ENCODE data around the gene STAG3. TPM values are rescaled to one million over a fixed set of nuclear protein-coding genes. Genes with fewer than 3 reads are reported as not detected.

The STAG3 gene
- total and polyA plus RNA-seq, 5 donors, result 0.41 to 1.1 (median 0.78) TPM; not detected in 1

DNA sequence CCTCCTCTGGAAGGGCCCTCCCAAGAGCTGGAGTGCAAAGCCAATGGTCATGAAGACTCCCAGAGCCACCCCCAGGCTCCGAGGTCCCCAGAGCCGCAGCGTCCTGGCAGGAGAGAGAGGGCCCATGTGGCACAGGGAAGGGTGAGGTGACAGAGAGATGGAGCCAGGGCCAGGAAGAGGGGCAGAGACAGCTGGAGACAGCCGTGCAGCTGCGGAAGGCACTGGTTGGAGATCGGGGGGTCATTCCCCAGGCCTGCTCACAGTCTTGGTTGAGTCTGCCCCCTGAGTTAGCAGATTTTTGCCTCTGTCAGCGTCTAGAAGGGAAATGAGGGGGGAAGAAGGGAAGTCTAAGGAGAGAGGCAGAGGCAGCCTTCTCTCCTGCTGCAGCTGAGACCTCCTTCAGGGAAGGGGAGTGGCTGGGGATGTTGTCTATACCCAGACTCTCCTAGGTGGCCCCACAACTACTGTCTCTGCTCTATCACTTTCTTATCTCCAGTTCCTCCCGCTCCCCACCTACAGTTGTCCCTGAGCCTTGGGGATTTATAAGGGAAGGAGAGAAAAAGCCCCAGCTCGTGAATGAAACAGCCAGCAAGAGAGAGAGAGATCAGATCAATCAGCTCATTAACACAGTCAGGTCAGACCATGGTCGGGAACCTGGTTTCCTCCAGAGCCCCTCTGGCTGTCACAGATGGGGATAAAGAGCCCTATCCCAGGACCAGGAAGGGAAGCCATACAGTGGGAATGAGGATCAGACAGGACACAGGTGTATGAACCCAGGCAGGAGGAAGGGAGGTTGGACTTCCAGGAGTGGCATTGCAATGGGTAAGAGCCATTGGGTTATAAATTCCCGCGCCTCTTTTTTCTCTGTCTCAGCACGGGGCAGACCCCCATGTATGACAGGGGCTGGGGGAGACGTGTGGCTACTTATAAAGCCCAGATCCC, 10.5 kb upstream of the STAG3 start:
- no peak for ATAC-seq
- 38% methylated on average over 14 of the region's 14 CpGs for WGBS

DNA sequence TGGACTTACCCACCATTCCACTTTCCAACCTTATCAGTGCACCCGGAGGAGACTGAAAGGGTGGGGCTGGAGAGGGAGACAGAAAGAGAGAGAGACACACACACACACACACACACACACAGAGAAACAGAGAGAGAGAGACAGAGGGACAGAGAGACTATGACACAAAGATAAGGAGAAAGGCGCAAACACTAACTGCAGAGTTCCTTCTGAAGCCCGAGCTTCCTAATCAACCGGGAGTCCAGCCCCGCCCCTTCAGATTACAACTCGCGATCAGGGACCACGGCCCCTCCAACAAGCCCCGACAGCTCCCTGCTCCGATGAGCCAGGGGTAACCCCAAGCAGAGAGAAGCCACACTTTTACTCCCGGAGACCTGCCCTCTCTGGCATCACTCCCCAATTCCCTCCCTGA, 9.8 kb upstream of the STAG3 start:
- ATAC-seq, result peak; percentile 44 to 60
- Histone ChIP-seq H3K27me3 (ENCODE audit: control insufficient read depth, insufficient read depth) (no peaks in the 10 kb centered on the region), H3K27ac (ENCODE audit: low read length) (peak overlapping the region; percentile 56), H3K9me3 (ENCODE audit: control insufficient read depth, low read length) (no peaks in the 10 kb centered on the region), H3K4me1 (ENCODE audit: control insufficient read depth, insufficient read depth, low read length) (peaks cover 3% of the 10 kb centered on the region), H3K4me3 (ENCODE audit: low read length) (peak overlapping the region; percentile 61)
- WGBS, result under 1% methylated on average over 11 of the region's 11 CpGs
- intact Hi-C loops (cut with DNase I), result no loop called here
- DNase-seq, result no peak

More for the DNA sequence above, 10.5 kb upstream of the STAG3 start:
- Histone ChIP-seq H3K4me3 (ENCODE audit: low read length) (peak overlapping the region; percentile 61), H3K4me1 (ENCODE audit: control insufficient read depth, insufficient read depth, low read length) (peaks cover 3% of the 10 kb centered on the region), H3K27ac (ENCODE audit: low read length) (no peak overlapping the region), H3K9me3 (ENCODE audit: control insufficient read depth, low read length) (no peaks in the 10 kb centered on the region), H3K27me3 (ENCODE audit: control insufficient read depth, insufficient read depth) (no peaks in the 10 kb centered on the region)
- DNase-seq, result no peak
- intact Hi-C loops (cut with DNase I), result no loop called here

DNA sequence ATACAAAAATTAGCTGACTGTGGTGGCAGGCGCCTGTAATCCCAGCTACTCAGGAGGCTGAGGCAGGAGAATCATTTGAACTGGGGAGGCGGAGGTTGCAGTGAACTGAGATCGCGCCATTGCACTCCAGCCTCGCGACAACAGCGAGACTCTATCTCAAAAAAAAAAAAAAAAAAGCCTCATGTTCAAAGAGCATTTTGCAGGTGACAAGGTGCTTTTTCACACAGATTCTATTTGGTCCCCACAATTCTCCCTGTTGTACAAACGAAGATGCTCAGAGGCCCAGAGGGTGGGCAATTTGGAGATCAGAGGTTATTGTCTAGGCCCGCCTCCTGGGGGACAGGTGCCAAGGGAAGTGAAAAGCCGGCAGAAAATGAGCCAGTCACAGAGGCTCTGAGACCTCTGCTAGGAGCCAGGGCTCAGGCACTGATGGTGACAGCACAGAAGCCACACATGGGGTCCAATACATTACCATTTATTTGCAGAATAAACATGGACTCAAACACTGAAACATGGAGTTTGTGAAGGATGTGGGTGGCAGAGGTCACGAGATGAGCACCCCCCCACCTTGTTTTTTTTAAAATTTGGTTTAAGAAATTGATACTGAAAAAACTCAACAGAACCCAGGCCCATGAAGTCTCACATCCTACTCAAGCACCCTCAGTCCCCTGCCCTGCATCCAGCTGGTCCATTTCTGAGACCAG, 8.4 kb upstream of the STAG3 start:
- WGBS, result 89% methylated on average over 11 of the region's 11 CpGs
- Histone ChIP-seq H3K4me3 (ENCODE audit: low read length) (no peak overlapping the region), H3K27me3 (ENCODE audit: control insufficient read depth, insufficient read depth) (no peaks in the 10 kb centered on the region), H3K4me1 (ENCODE audit: control insufficient read depth, insufficient read depth, low read length) (peaks cover 3% of the 10 kb centered on the region), H3K27ac (ENCODE audit: low read length) (no peak overlapping the region), H3K9me3 (ENCODE audit: control insufficient read depth, low read length) (no peaks in the 10 kb centered on the region)
- intact Hi-C loops (cut with DNase I), result no loop called here
- ATAC-seq (no peak), DNase-seq (no peak)

DNA sequence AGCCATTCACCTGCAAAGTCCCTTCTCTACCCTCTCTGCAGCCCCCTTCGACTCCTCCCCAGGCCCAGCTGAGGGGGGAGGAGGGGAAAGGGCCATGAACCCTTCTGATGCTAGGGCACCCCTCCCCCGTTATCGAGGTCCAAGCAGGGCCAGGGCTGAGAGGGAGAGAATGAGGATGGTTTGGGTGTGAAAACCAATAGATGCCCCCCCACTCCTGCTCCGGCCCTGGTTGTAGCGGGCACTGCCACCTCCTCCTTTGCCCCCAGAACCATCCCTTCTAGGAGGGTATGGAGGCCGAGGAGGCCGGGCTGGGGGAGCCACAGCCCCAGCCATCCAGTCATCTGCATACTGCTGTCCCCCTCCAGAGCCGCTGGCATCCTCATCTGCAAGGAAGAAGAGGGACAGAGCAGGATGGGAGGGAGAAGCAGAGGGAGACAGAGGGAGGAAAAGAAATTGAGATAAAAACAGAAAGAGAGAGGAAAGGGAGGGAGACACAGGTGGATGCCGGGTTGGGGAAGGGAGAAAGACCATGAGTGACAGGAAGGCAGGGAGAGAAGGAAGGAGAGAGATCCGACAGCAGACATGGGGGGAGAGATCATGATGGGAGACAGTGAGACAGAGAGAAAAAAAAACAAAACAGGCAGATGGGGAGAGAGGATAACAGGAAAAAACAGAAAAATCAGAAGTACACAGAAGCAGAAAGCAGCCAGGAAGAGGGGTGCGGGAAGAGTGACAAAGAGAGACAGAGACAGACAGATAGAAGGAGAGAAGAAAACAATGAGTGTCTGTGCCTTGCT, 7.4 kb upstream of the STAG3 start:
- intact Hi-C loops (cut with DNase I), result no loop called here
- Histone ChIP-seq H3K4me3 (ENCODE audit: low read length) (no peak overlapping the region), H3K27ac (ENCODE audit: low read length) (no peak overlapping the region), H3K27me3 (ENCODE audit: control insufficient read depth, insufficient read depth) (no peaks in the 10 kb centered on the region), H3K9me3 (ENCODE audit: control insufficient read depth, low read length) (no peaks in the 10 kb centered on the region), H3K4me1 (ENCODE audit: control insufficient read depth, insufficient read depth, low read length) (peaks cover 3% of the 10 kb centered on the region)
- WGBS, result 90% methylated on average over 11 of the region's 11 CpGs
- no peak for ATAC-seq
- no peak for DNase-seq

DNA sequence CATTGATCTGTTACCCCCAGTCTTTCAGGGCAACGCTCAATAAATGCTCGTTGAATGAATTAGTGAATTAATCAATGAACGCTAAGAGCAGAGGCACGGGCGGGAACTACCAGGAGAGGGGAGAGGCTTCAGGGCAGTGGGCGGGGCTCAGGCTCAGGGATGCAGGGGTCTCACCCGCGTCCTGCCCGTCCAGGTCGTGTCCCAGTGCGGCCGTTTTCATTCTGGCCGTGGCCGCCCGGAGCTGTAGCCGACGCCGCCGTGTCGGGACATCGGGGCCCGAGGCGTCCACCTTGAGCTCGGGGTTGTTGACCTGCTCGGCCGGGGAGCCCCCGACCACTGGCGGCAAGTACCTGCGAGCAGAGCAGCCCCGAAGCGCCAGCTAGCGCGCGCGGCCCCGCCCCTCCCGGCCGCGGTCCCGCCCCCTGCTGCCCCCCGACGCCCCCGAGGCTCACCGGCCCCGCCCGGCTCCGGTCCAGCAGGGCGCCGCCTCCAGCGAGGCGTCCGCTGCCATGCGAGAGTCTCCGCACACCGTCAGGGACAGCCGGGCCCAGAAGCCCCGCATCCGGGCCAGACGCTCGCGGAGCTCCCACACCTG, 6.5 kb upstream of the STAG3 start:
- intact Hi-C loops (cut with DNase I), result no loop called here
- ATAC-seq (peak in 1 of 2 donors; percentile 33), DNase-seq (peak in 1 of 3 donors; percentile 68)
- Histone ChIP-seq H3K4me3 (ENCODE audit: low read length) (peak overlapping the region; percentile 53), H3K27me3 (ENCODE audit: control insufficient read depth, insufficient read depth) (no peaks in the 10 kb centered on the region), H3K27ac (ENCODE audit: low read length) (no peak overlapping the region), H3K9me3 (ENCODE audit: control insufficient read depth, low read length) (no peaks in the 10 kb centered on the region), H3K4me1 (ENCODE audit: control insufficient read depth, insufficient read depth, low read length) (peaks cover 3% of the 10 kb centered on the region)
- WGBS, result 13% methylated on average over 61 of the region's 61 CpGs

DNA sequence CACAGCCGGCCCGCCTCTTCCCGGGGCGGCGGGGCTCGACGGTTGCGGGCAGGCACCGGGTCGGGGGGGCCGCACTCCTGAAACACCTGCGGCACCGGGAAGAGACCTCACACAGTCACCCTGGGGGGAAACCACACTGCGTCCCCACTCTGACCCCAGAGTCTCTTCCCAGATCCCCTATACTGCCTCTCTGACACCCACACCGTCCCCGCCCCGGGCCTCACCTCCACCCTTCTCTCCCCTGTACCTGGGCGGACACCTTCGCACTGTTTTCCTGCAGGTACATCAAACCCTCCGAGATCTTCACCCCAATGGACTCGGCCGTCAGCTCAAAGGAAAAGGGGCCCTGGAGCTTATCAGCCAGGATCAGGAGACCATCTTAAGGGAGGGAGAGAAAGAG, 5.9 kb upstream of the STAG3 start:
- H3K9me3 ChIP-seq (ENCODE audit: control insufficient read depth, low read length), result no peaks in the 10 kb centered on the region
- no peak overlapping the region for H3K27ac ChIP-seq (ENCODE audit: low read length)
- no peaks in the 10 kb centered on the region for H3K27me3 ChIP-seq (ENCODE audit: control insufficient read depth, insufficient read depth)

DNA sequence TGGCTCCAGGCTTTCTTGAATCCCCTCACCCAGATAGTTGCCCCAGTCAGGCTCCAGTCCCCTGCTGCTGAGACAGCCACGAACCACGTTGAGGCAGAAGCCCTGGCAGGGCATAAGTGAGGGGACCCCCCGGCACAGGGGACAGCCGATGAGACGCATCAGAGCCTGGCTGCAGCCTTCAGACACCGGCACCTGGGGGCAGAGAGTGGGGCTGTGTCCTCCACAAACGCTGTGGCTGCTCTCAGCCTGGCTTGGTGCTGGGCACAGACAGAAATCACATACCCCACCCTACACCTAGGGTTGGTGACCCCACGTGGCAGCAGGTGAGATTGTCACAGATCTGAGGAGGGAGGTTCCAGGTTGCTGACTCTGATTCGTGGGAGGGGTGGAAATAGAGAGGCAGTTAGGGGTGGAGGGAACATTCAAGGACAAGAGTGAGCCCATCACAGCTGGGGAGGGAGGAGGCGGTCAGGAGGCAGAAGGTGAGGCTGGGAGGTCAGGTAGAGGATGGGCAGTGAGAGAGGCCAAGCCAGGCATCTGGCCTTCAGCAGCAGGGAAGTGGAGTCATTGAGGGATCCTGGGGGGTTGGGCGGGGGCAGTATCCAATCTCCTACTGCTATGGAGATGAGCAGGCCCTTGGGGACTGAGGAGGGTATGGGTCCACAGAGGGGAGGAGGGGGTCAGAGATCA, 3.8 kb upstream of the STAG3 start:
- H3K9me3 ChIP-seq (ENCODE audit: control insufficient read depth, low read length), result no peaks in the 10 kb centered on the region
- H3K27ac ChIP-seq (ENCODE audit: low read length), result no peak overlapping the region
- no peak for DNase-seq
- ATAC-seq, result no peak
- no peaks in the 10 kb centered on the region for H3K27me3 ChIP-seq (ENCODE audit: control insufficient read depth, insufficient read depth)
- no peak overlapping the region for H3K4me3 ChIP-seq (ENCODE audit: low read length)
- whole genome bisulfite sequencing, result 93% methylated on average over 11 of the region's 11 CpGs
- intact Hi-C loops (cut with DNase I), result no loop called here
- no peaks in the 10 kb centered on the region for H3K4me1 ChIP-seq (ENCODE audit: control insufficient read depth, insufficient read depth, low read length)

More for the DNA sequence above, 5.9 kb upstream of the STAG3 start:
- intact Hi-C loops (cut with DNase I), result no loop called here
- DNase-seq (no peak), ATAC-seq (no peak)
- Histone ChIP-seq H3K4me3 (ENCODE audit: low read length) (peak overlapping the region; percentile 53), H3K4me1 (ENCODE audit: control insufficient read depth, insufficient read depth, low read length) (peaks cover 3% of the 10 kb centered on the region)
- 39% methylated on average over 22 of the region's 22 CpGs for WGBS

DNA sequence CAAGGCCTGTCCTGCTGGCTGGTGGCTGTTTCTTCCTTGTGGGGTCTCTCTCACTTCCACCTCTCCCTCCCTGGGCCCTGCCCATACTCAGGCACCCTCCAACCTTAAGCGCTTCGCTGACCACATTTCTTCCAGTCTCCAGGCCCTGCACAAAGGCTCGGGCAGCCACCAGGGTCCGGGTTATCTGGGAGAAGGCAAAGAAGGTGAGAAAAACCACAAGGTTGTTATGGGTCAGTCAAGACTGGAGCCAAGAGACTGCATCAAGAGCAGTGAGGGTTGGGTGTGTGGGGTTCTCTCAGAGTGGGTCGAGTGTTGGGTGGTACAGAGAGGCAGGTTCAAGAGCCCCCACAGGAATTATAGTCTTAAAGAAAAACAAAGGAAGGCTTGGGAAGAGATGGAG, 3.1 kb upstream of the STAG3 start:
- Histone ChIP-seq H3K27ac (ENCODE audit: low read length) (no peak overlapping the region), H3K27me3 (ENCODE audit: control insufficient read depth, insufficient read depth) (no peaks in the 10 kb centered on the region), H3K4me3 (ENCODE audit: low read length) (no peak overlapping the region), H3K9me3 (ENCODE audit: control insufficient read depth, low read length) (no peaks in the 10 kb centered on the region), H3K4me1 (ENCODE audit: control insufficient read depth, insufficient read depth, low read length) (no peaks in the 10 kb centered on the region)
- WGBS, result 89% methylated on average over 5 of the region's 5 CpGs
- intact Hi-C loops (cut with DNase I), result no loop called here
- no peak for DNase-seq
- ATAC-seq, result no peak

DNA sequence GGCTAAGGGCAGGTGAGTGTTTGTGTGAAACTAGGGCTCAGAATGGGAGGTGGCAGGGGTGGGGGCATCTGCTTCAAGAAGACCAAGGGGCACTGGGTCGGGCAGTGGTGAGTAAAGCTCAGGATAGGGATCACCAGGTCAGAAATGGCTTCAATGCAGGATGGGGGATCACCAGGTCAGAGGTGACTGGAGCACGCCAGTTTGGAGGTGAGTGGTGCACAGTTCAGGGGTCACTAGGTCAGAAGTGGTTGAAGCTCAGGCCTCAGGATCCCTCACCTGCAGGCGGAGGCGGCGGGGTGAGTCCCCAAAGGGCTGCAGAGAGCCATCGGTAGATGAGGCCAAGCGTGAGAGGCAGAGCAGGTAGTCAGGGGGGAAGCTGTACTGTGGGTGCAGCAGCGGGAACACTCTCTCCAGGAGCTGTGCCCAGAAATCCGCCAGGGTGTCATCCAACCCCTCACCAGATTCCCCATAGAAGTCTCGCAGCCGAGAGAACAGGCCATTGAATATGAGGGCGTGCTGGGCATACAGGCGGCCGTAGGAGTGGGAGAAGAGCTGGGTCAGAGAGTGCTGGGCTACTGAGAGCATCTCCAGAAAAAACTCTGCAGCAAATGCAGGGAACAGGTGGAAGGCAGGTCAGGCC, 2.3 kb upstream of the STAG3 start:
- no peaks in the 10 kb centered on the region for H3K4me1 ChIP-seq (ENCODE audit: control insufficient read depth, insufficient read depth, low read length)
- intact Hi-C loops (cut with DNase I), result no loop called here
- ATAC-seq (no peak), DNase-seq (no peak)
- WGBS, result 93% methylated on average over 14 of the region's 14 CpGs
- no peaks in the 10 kb centered on the region for H3K27me3 ChIP-seq (ENCODE audit: control insufficient read depth, insufficient read depth)
- H3K27ac ChIP-seq (ENCODE audit: low read length), result no peak overlapping the region
- H3K9me3 ChIP-seq (ENCODE audit: control insufficient read depth, low read length), result no peaks in the 10 kb centered on the region
- no peak overlapping the region for H3K4me3 ChIP-seq (ENCODE audit: low read length)
